Right cardiac atrium (tissue), 5 donors: ENCODE data around the gene ALDH18A1. TPM values are rescaled to one million over a fixed set of nuclear protein-coding genes. Genes with fewer than 3 reads are reported as not detected.

Experiments
- ATAC-seq, 2 donors: fragments of 200-7000 bp; cut with Tn5 transposase; one replicate each; pipeline versions ENCODE4 v1.8.0 to v1.9.1; 2020; ENCODE audit warnings: moderate library complexity in 2 of 2, mild to moderate bottlenecking in 1 of 2
- DNase-seq, 3 donors: peaks; one replicate each; pipeline ENCODE4 v3.0.0-alpha.2; 2020
- H3K27ac ChIP-seq: one replicate; pipeline ENCODE4 v1.5.1; 2013; ENCODE audit warnings: mild to moderate bottlenecking, low read length, control low read depth, moderate library complexity
- H3K27me3 ChIP-seq: one replicate; pipeline ENCODE4 v1.6.1; 2013; ENCODE audit not compliant: control insufficient read depth, insufficient read depth
- H3K4me1 ChIP-seq: one replicate; pipeline ENCODE4 v1.6.1; 2013; ENCODE audit warnings: low read length; ENCODE audit not compliant: control insufficient read depth, insufficient read depth
- H3K4me3 ChIP-seq: one replicate; pipeline ENCODE4 v1.5.1; 2013; ENCODE audit warnings: low read length, control low read depth
- H3K9me3 ChIP-seq: one replicate; pipeline ENCODE4 v1.6.1; 2013; ENCODE audit warnings: low read length; ENCODE audit not compliant: control insufficient read depth
- WGBS: extraction: QIAGEN DNeasy Blood & Tissue Kit; methylation state at CpG from one replicate; pipeline ENCODE4 v1.1.7; 2013; 5-methylcytosine and 5-hydroxymethylcytosine counted together
- intact Hi-C, 4 donors: fragments of 100-400 bp; cut with DNase I; formaldehyde crosslinking; loops; one replicate each; pipeline versions ENCODE4 v1.11.0 to v1.14.0; 2022 to 2023
- polyA plus RNA-seq: library from polyadenylated mRNA; stranded (reverse); fragments of 200-250 nt; gene quantifications from one replicate; pipeline ENCODE4 v1.2.3, GENCODE V29; 2013
- total RNA-seq, 4 donors: library from RNA; stranded (reverse); fragmentation: NEBNext Ultra II Directional; extraction: Animal tissue kit (Norgen Biotek cat#: 25700); gene quantifications; one replicate each; pipeline ENCODE4 v1.2.1, GENCODE V29; 2021
- donor health status: healthy with polysubstance abuse.
- donor health status: DM: no; HTN: yes; CAD: no.
- donor health status: DM: no; HTN: no; CAD: no.
- donor health status: DM: no; HTN: yes; CAD: no; lungs with severe emphysema.
- donor health status: DM: yes; HTN: yes; CAD: no.

ALDH18A1 gene
- total and polyA plus RNA-seq, 5 donors, result 6.9 to 29.8 (median 19.6) TPM

- DNase-seq, result no peak
- Histone ChIP-seq H3K4me1 (peaks cover 11% of the 10 kb centered on the region), H3K27ac (peak overlapping the region; percentile 39), H3K9me3 (no peaks in the 10 kb centered on the region), H3K27me3 (no peaks in the 10 kb centered on the region), H3K4me3 (no peak overlapping the region)
- no peak for ATAC-seq
- intact Hi-C loops, result loop anchor here in 2 of 4 donors (5.0 to 10.0 kb wide), 3 partner anchors 40 to 120 kb away; no protein-coding TSS in a partner anchor
- 74% methylated on average over 8 of the region's 8 CpGs for WGBS
Measured at GRCh38 chr10:95556994-95557767, 99.3 kb downstream of the ALDH18A1 start.

Other genes with a start within 250 kb of the ALDH18A1 start
- gene SORBS1, start 95.3 kb downstream of the ALDH18A1 start, total RNA-seq, result 100 to 1,000 TPM; 347 to 511 (median 454) TPM
- 225 TPM for gene SORBS1, start 95.3 kb downstream of the ALDH18A1 start, polyA plus RNA-seq
- 10 to 100 TPM; 15.3 to 18.5 (median 16.2) TPM for gene TCTN3, start 37.2 kb upstream of the ALDH18A1 start, total RNA-seq
- gene TCTN3, start 37.2 kb upstream of the ALDH18A1 start, polyA plus RNA-seq, result 9.1 TPM
- gene ENTPD1, start 99.5 kb upstream of the ALDH18A1 start, total RNA-seq, result 10 to 100 TPM; 14.8 to 30.4 (median 19.1) TPM
- 5.3 TPM for gene ENTPD1, start 99.5 kb upstream of the ALDH18A1 start, polyA plus RNA-seq